HuH-7 (cell line): ENCODE measurements around the gene DMRTB1.

Experiments
- DNase-seq: peaks from one replicate; pipeline ENCODE4 v3.0.0; 2011; ENCODE audit warnings: low spot score

The DMRTB1 gene

DNA sequence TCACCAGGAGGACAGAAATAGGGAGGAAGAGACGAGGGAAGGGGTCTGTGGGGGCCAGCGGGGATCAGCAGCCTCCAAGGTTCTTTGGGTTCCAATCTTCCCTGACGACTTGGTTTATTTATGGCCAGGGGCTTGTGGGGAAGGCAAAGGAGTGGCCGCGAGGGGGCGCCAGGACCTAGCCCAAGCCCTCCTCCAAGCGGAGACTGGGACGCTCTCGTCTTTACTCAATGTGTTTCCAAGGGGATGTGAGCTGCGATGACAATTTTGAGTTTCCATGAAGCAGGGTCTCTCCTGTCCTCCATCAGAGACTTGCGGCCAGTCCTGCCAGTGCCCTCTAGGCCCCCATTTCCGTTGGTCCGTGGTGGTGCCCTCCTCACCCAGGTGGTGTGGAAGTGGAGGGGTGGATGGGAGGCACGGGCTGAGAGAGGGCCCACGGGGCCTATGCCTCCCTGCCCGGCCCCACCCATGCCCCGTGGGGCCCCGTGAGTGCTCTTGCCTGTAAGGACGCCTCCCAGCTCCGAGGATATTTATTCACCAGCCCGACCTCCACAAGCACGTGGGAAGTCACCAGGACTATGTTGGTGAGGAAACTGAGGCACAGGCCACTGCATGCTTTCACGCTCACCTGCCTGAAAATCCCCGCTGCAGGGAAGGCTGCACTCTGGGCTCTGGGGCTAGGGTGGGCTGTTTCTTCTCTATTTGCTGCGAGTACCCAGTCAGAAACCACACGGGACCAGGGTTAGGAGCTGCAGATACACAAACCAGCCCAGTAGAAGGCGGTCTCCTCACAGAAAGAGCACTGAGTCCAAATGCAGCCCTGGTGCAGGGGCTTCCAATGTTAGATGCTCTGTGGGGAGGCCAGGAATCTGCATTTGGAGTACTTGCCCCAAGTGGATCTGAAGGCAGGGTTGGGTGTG is 26.5 kb downstream of the DMRTB1 start:
- DNase-seq, result peak; percentile 86

DNA sequence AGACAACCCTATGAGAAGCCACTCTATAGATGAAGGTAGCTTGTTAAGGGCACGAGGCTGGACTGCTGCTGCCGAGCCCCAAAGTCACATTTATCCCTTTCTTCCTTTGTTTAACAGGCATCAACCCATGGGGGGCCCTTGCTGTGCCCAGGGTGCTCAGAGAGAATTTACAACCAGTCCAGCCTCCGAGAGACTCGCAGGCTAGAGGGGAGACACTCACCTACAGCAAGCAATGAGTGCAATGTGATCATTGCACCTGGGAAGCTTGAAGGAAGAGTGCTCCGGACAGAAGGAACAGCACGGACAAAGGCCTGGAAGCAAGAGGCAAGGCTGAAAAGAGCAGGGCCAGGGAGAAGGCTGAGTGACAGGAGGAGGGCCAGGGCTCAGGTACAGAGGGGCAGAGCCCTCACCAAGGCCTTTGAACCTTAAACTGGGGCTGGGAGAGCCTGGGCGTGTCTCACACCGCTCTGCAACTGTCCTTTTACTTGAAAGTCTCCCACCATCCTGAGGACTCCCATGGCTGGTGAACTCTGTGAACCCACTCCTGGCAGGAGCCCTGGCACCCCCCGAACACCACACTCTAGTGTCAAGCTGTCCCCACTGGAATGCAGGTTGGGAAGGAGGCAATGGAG is 27.3 kb downstream of the DMRTB1 start:
- DNase-seq, result no peak

DNA sequence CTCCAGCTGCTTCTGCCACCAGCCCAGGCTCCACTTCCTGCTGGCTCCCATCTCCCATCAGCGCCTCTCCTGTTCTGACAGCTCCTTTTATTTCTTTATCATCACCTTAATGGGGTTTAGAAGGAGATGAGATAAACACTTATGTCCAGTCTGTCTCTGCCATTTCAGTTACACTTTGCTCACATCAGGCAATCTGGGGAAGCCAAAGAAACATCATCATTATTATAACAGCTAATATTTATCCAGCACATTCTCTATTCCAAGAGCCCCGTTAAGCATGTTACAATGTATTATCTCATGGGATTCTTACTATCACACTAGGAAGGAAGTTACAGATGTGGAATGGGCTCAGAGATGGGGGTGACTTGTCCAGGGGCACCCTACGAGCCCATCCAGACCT is 31.2 kb downstream of the DMRTB1 start:
- DNase-seq, result no peak

GRCh38 chr1:53495633-53496345 is 36.6 kb downstream of the DMRTB1 start:
- no peak for DNase-seq

GRCh38 chr1:53498555-53499131 is 39.4 kb downstream of the DMRTB1 start:
- DNase-seq, result no peak

DNA sequence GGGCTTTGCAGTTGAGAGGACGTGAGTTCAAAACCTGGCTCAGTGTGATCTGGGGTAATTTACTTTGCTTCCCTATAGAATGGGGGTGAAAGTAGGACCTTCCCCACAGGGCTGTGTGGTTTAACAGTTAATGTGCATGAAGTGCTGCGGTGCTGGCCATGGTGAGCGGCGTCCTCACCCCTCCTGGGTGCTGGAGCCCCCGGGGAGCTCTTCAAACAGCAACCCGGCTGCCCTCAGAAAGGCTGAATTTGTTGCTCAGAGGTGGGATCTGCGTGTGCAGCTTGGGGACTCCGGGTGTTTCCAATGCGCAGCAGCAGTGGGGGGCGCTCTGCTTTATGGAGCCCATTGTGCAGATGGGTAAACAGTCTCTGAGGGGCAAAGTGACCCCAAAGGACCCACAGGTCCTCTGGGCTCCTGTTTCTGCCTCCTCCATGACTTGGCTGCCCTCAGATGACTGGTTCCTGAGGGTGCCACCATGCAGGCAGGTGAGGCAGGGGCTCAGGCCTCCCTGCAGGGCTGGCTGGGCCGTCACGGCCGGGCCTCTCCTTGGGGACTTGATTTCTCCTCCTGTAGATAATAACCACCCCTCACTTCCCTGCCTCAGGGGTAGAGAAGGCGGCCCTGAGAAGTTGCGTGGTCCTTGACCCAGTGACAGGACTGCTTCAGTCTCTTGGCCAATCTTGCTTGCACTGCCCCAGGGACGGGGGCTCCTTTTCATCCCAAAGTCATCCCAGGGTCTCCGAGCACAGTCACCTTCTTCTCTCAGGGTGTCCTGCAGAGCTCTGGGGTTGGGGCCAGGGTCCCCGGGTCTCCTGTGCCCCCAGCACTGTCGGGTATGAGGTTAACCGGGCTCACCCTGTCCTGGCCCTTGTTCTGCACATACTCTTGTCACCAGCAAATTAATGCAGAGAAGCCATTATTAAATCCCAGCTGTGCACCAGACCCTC is 40.3 kb downstream of the DMRTB1 start:
- no peak for DNase-seq

- no peak for DNase-seq
Measured at GRCh38 chr1:53500204-53501064, 41.2 kb downstream of the DMRTB1 start.

DNA sequence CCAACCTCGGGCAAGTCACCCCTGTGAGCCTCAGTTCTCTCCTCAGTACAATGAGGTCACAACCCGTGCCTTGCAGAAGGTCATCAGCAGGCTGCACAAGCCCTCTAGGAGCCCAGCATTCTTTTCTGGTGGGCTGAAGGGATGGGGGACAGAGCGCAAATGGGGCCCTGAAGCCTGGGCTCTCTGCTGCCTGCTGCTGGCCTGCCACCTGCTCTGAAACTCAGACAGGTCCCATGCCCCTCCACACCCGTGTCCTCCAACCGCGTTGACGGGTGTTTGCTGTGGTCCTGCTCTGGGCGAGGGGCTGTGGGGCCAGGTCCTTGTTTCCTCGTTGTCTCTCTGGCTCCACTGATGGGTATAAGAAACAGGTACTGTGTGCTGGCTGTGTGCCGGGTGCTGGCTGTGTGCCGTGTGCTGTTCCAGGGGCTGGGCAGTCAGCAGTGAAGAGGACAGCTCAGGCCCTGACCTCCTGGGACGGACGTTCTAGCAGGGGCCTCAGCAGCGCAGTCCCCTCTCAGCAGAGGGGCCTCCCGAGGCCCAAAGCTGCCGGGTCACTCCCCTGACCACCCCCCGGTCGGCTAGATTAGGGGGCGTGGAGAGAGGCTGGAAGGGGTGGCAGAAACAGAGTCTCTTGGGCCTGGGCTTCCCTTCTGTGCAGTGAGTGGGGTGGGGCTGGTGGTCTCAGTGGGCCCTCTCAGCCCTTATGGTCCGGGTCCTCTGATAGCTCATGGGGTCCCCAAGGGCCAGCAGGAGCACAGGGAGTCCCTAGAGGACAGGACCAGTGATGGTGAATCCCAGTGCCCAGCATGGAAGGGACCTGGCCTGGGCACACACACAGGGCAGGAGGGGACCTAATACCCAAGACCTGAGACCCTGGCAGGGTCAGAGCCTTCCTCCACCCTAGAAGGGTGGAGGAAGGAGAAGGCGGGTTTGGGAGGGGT is 42.1 kb downstream of the DMRTB1 start:
- no peak for DNase-seq

DNA sequence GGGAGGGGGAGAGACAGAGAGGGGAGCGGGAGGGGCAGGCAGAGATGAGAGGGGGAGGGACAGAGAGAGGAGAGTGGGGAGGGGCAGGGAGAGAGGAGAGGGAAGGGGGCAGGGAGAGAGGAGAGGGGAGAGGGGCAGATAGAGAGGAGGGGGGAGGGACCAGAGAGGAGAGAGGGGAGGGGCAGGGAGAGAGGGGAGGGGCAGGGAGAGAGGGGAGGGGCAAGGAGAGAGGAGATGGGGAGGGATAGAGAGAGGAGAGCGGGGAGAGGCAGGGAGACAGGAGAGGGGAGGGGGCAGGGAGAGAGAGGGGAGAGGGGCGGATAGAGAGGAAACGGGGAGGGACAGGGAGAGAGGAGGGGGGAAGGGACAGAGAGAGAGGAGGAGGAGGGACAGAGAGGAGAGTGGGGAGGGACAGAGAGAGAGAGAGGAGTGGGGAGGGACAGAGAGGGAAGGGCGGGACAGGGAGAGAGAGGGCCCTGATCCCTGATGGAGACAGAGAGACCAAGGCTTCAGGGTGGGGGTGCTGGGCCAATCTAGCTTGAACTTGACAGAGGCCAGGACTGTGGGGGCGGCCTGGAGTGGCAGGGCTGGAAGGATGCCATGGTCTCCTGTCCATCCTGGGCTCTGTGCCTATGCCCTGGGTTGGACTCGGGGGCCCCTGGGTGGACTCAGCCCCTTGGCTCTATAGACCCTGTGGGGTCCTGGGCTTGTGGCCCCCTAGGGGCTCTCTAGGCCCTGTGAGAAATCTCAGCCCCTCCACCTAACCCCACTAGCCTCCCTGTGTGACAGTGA is 43.6 kb downstream of the DMRTB1 start:
- no peak for DNase-seq

- no peak for DNase-seq
Measured at GRCh38 chr1:53503433-53504217, 44.4 kb downstream of the DMRTB1 start.

DNA sequence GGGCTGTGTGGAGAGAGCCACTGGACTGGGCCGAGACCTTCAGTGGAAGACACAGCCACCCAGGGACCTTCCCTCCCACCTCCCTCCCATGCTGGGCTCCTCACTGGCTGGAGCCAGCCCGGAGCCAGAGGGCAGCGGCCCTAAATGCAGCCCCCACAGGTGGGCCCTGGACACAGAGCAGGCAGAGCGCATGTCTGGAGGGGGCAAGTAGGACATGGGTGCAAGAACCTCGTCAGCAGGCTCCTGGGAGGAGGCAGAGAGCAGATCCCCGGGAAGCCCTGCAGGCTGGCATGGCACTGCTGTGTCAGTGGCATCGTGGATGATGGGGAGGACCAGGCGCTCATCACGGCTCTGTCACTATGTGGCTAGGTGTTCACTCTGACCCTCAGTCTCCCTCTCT is 45.7 kb downstream of the DMRTB1 start:
- DNase-seq, result no peak

- no peak for DNase-seq
Measured at GRCh38 chr1:53505401-53505800, 46.2 kb downstream of the DMRTB1 start.

DNA sequence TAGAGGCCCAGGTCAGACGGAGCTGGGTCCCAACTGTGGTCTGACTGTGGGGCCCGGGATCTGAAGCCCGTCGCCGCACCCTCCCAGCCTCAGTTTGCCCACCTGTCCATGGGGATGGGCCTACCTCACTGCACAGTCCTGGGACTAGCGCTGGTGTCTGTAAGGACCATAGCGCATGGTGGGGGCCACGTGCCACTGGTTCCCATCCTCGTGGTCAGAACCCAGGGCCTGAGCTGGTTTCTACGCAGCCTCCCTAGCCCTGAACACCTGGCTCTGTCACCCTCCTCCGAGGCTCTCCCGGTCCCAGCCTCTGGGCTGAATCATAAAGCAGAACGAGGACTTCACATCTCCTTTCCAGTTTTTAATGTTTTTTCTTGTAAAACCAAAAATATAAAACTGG is 46.7 kb downstream of the DMRTB1 start:
- no peak for DNase-seq

DNA sequence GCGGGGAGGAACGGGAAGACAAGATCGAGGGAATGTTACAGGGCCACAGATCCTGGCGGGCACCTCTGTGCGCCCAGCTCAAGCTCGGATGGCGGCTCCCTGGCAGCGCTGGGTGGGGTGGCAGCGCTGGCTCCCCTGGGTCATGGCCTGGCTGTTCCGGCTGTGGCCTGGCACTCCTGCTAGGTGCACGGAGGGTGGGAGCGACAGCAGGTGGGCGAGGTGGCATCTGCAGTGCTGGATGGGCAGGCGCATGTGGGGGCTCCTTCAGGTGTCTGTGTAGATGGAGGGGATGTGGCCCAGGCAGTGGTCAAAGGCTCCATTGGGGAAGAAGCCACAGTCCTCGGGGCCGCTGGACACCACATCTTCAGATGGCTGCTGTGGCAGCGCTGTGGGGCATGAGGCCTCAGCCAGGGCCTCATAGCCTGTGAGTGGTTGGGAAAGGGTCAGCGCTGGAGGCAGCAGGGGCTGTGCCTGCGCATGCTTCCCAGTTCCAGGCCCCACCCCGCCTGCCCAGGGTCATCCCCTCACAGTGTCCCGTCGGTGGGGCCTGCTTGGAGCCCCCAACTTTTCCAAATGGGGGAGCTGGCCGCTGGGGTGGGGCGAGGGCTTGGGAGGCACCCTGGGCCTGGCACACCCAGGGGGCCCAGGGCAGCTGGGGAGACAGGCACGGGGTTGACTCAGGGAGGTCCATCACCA is 47.3 kb downstream of the DMRTB1 start:
- DNase-seq, result no peak

GRCh38 chr1:53507116-53507820 is 48.1 kb downstream of the DMRTB1 start:
- DNase-seq, result no peak
